A673 (cell line): ENCODE results near the gene PTPN11.

Experiments used
- EZH2 ChIP-seq: fragments of 200-600 bp; sonication (generic); IDR thresholded peaks from 2 replicates; pipeline ENCODE4 v1.6.1; 2017; ENCODE audit warnings: borderline replicate concordance, low read depth, mild to moderate bottlenecking, mixed read lengths, antibody characterized with exemption, low read length; ENCODE audit not compliant: poor library complexity, severe bottlenecking
- TF ChIP-seq, protein P1 (sequence below): fragments of 300-800, 200-600 bp; sonication (generic); conservative IDR thresholded peaks from 2 replicates; pipeline ENCODE4 v1.5.1; 2017; ENCODE audit warnings: low read depth, mild to moderate bottlenecking, antibody characterized with exemption, low read length, moderate library complexity, mixed read lengths

GRCh38 chr12:112381883-112382796 lies 36.6 kb upstream of the PTPN11 start, which contains the start of gene HECTD4:
- TF ChIP-seq, protein P1, sequence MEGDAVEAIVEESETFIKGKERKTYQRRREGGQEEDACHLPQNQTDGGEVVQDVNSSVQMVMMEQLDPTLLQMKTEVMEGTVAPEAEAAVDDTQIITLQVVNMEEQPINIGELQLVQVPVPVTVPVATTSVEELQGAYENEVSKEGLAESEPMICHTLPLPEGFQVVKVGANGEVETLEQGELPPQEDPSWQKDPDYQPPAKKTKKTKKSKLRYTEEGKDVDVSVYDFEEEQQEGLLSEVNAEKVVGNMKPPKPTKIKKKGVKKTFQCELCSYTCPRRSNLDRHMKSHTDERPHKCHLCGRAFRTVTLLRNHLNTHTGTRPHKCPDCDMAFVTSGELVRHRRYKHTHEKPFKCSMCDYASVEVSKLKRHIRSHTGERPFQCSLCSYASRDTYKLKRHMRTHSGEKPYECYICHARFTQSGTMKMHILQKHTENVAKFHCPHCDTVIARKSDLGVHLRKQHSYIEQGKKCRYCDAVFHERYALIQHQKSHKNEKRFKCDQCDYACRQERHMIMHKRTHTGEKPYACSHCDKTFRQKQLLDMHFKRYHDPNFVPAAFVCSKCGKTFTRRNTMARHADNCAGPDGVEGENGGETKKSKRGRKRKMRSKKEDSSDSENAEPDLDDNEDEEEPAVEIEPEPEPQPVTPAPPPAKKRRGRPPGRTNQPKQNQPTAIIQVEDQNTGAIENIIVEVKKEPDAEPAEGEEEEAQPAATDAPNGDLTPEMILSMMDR, result no peak
- TF ChIP-seq EZH2, result no peak
